ENCODE measurements around the gene SQSTM1. TPM values are rescaled to one million over a fixed set of nuclear protein-coding genes. Genes with fewer than 3 reads are reported as not detected.

SQSTM1 gene
- total RNA-seq, 2 donors from 2014 or later, result 302 to 316 TPM

GRCh38 chr5:179793468-179794139 is 27.1 kb upstream of the SQSTM1 start, which contains the start of gene LTC4S:
TSS of gene LTC4S (plus strand) at chr5:179793986. CDS start at chr5:179794081, 95 bp downstream.
- intact Hi-C loops (cut with DNase I), result no loop called here
- ATAC-seq, result peak; percentile 72 to 74

GRCh38 chr5:179794171-179794570 is 26.5 kb upstream of the SQSTM1 start:
- DNase-seq, result no peak
- intact Hi-C loops (cut with DNase I), result no loop called here

More at GRCh38 chr5:179793468-179794139, 27.1 kb upstream of the SQSTM1 start, which contains the start of gene LTC4S:
- DNase-seq, result peak; percentile 93

DNA sequence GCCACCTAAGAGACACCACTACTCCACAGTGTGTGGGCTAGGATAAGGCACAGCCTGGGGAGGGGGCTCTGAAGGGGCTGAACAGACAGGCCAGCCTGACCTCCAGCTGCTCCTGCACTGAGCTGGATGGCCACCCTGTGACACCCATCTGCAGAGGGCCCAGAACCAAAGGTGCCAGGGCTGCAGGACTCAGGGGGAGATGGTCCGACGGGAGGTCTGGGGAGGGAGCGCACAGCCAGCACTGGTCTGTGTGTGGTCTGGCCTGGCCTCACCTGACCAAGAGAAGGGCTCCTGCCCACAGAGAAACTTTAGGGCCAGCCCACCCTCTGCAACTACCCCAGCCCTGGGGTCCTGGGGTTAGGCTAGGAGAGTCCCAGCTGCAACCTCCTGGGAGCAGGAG is 26.1 kb upstream of the SQSTM1 start:
- intact Hi-C loops (cut with DNase I), result no loop called here
- DNase-seq (no peak), ATAC-seq (no peak)

More at GRCh38 chr5:179794171-179794570, 26.5 kb upstream of the SQSTM1 start:
- ATAC-seq, result no peak

DNA sequence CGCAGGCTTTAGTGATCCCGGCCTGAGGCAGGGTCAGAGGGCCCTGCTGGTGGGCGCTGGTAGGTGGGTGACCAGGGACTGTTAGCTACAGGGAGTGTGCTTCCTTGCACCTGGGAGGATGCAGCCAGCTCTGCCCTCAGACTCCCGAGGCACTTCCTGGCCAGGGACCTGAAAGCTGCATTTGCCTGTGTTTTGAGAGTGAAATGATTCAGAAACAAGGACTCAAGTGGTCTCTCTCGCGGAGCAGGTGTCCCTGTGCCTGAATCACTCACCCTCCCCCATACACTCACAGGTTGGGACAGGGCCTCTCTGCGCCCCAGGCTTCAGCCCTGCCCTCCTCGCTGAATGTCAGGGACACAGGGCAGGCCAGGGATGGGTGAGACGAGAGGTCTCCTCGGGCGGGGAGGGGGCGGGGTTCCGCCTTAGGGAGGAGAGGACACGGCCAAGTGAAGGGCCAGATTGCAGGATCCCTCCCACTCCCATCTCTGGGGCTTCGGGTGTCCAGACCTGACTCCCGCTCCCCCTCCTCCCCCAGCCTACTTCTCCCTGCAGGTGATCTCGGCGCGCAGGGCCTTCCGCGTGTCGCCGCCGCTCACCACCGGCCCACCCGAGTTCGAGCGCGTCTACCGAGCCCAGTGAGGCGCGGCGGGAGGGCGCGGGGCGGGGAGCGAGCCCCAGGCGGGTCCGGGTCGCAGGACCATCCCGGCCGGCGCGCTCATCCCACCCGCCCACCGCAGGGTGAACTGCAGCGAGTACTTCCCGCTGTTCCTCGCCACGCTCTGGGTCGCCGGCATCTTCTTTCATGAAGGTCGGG is 25.4 kb upstream of the SQSTM1 start:
- intact Hi-C loops (cut with DNase I), result loop anchor here in 1 of 2 donors (5.0 kb wide), 1 partner anchor 118 kb away; no protein-coding TSS in a partner anchor
- ATAC-seq, result peak; percentile 0 to 1
- DNase-seq, result no peak

DNA sequence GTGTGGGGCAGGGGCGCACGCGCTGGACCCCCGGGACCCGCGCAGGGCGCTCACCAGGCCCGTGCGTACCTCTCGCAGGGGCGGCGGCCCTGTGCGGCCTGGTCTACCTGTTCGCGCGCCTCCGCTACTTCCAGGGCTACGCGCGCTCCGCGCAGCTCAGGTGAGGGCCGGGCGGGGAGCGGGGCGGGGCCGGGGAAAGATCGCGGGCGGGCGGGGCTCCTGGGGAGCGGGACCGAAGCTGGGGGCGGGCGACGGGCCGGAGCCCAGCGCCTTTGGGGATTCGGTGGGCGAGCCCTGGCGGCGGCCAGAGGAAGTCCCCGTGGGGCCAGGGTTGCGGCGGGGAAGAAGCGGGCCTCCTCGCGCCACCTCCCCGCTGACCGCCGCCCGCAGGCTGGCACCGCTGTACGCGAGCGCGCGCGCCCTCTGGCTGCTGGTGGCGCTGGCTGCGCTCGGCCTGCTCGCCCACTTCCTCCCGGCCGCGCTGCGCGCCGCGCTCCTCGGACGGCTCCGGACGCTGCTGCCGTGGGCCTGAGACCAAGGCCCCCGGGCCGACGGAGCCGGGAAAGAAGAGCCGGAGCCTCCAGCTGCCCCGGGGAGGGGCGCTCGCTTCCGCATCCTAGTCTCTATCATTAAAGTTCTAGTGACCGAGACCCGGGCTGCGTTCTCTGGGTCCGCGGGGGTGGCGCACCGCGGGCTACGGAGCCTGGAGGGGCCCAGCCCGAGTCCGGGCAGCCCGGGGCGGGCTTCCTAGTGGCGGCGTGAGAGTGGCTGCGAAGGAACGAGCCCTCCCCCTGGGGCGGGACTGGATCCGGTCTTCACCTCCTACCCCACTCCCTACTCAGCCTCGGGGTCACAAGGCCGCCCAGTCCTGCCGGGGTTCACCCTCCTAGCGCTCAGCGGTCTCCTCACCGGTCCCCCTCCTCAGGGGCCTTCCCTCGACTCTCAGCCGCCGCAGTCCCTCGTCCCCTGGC is 24.6 kb upstream of the SQSTM1 start:
- peak; percentile 74 to 75 for ATAC-seq
- DNase-seq, result peak; percentile 87
- intact Hi-C loops (cut with DNase I), result loop anchor here in 1 of 2 donors (2.0 to 5.0 kb wide), 2 partner anchors 33 to 119 kb away; no protein-coding TSS in a partner anchor

DNA sequence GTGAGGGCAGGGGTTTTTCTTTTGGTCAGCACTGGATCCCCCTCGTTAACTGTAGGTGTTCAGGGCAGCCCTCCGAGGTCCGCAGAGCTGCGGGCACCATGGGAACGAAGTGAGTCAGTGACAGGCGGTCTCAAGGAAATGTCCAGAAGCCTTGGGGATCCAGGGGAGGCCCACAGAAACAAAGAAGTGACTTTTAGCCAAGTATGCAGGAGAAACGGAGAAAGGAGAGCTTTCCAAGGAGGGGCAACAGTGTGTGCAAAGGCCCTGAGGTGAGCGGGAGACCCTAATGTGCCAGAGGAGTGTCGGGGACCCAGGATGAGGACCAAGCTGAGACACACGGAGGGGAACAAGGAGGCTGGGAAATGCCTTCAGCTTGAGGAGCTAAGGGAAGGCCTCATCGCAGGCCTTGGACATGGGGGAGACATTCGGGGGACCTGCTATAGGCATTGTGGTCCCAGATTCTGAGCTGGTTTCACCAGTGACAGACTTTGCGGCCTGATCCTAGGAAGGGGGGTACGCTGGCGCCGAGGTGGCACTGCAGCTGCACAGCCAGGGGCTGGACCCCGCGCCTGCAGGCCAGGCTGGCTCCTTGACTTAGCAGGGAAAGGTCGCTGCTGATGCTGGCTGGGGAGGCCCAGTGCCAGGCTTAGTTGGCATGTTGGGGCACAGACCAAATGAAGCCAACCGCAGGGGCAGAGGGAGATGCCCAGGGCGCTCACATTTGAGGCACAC is 23.7 kb upstream of the SQSTM1 start:
- ATAC-seq, result no peak
- intact Hi-C loops (cut with DNase I), result loop anchor here in 1 of 2 donors (2.0 to 5.0 kb wide), 2 partner anchors 34 to 120 kb away; no protein-coding TSS in a partner anchor
- DNase-seq, result no peak

- DNase-seq, result no peak
- intact Hi-C loops (cut with DNase I), result loop anchor here in 1 of 2 donors (2.0 to 5.0 kb wide), 2 partner anchors 35 to 120 kb away; no protein-coding TSS in a partner anchor
- no peak for ATAC-seq
Measured at GRCh38 chr5:179797741-179798140, 23.0 kb upstream of the SQSTM1 start.

DNA sequence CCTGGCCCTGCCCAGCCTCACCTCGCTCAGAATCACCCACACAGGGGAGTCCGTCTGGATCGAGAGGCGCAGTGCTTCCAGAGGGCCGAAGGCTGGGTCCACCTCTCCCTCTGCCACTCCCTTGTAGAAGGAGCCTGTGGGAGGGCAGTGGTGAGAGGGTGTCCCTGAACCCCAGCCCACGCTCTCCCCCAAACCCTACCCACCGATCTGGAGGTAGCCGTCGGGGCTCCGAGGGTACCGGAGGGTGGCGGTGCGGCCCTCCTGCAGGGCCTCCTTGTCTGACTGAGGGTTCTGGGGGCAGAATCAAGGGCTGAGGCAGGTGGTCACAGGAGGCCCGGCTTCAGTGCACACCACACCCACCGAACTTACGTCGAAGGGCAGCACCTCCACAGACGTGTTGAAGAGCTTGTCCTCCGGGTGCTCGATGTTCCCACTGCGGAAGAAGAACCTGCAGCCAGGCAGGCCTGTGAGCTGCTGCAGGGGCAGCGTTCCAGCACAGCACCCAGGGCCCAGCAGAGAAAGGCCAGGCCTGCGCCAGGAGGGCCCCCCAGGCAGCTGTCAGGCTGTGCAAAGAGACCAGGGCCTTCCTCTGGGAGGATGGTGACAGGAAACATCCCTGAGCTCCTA is 22.4 kb upstream of the SQSTM1 start:
- no peak for DNase-seq
- no peak for ATAC-seq
- intact Hi-C loops (cut with DNase I), result loop anchor here in 1 of 2 donors (5.0 kb wide), 1 partner anchor 121 kb away; no protein-coding TSS in a partner anchor

DNA sequence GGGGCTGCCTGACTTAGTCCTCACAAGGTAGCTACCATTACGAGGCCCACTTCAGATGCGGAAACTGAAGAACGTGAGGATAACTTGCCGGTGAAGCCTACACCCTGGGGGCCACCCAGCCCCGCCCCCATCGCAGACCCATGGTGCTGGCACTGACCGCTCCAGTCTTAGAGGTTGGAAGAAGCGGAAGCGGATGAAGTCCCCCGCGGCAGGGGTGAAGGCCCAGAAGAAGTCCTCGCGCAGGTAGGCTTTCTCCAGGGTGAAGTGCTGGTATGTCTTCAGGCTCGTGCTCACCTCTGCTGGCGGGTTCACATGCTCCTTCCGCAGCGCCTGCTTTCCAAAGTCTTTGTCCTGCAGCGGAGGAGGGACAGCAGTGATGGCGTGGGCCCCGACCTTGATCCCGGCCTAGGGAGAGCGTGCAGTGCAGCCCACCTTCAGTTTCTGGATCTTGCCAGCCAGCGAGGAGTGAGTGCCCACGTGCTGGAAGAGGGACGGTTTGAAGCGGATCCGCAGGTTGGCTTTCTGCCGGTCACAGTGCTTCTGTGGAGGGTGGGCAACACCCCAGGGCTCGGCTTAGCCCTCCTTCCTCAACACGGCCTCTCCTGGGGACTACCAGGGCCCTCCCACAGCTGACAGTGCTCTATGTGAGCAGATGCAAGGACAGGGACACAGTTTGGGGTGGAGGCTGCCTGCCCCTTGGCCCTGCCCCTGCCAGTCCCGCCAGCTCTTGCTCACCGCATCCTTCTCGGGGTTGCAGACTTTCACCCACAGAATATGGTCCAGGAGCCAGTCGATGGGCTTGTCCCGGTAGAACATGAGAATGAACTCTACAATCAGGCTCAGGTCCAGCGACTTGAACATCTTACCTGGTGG is 21.7 kb upstream of the SQSTM1 start:
- ATAC-seq (no peak), DNase-seq (no peak)
- intact Hi-C loops (cut with DNase I), result loop anchor here in 1 of 2 donors (5.0 kb wide), 1 partner anchor 122 kb away; no protein-coding TSS in a partner anchor

GRCh38 chr5:179799644-179799973 is 21.1 kb upstream of the SQSTM1 start:
- DNase-seq (no peak), ATAC-seq (no peak)
- intact Hi-C loops (cut with DNase I), result loop anchor here in 1 of 2 donors (5.0 kb wide), 1 partner anchor 122 kb away; no protein-coding TSS in a partner anchor

DNA sequence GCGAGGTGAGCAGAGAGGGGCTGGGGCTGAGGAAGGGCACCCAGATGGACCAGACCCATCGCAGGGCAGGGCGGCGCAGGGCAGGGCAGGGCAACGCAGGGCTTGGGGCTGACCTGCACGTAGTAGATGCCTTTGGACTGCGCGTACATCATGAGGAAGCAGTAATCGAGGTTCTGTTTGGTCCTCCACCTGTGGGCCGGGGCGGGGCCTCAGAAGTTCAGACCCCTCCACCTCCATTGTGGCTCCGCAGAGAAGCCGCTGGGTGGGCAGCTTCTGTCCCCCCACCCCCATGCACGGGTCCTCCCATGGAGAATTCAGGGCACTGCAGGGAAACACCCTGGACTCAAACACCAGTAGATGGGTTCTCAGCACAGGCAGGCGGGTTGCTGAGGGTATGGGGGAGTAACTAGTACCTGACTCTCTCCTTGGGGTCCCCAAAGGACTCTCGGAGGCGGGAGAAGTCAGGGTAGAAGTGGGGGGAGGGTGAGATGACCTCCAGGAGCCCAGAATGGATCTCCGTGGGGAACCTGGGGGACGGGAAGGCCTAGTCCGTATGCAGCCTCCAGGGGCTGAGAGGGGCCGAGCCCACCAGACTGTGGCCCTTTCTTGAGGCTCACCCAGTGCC is 20.5 kb upstream of the SQSTM1 start:
- ATAC-seq (no peak), DNase-seq (no peak)
- intact Hi-C loops (cut with DNase I), result loop anchor here in 1 of 2 donors (5.0 kb wide), 1 partner anchor 107 kb away; the partner anchor contains the start of gene TBC1D9B

DNA sequence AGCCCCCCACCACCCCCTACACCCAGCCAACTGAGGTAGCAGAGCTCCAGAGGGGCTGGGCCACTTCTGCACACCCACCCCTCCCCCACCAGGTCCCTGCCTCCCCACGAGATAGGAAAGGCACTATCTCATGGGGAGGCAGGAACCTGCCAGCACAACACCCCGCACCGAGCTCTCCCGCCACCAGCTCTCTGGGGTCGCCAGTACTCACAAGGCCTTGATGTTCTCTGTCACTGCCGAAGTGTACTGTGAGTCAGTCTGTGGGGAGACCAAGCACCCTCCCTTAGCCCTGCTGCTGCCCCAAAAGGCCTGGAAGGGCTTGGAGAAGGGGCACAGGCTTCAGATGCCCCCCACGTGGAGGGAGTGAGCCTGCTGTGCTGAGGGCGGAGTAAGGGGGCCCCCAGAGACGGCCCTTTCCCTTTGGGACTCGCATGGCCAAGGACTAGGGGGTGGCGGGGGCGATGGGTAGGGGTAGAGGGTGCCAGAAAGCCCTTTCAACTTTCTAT is 20.0 kb upstream of the SQSTM1 start:
- no peak for ATAC-seq
- DNase-seq, result no peak
- intact Hi-C loops (cut with DNase I), result loop anchor here in 1 of 2 donors (5.0 kb wide), 1 partner anchor 107 kb away; the partner anchor contains the start of gene TBC1D9B

DNA sequence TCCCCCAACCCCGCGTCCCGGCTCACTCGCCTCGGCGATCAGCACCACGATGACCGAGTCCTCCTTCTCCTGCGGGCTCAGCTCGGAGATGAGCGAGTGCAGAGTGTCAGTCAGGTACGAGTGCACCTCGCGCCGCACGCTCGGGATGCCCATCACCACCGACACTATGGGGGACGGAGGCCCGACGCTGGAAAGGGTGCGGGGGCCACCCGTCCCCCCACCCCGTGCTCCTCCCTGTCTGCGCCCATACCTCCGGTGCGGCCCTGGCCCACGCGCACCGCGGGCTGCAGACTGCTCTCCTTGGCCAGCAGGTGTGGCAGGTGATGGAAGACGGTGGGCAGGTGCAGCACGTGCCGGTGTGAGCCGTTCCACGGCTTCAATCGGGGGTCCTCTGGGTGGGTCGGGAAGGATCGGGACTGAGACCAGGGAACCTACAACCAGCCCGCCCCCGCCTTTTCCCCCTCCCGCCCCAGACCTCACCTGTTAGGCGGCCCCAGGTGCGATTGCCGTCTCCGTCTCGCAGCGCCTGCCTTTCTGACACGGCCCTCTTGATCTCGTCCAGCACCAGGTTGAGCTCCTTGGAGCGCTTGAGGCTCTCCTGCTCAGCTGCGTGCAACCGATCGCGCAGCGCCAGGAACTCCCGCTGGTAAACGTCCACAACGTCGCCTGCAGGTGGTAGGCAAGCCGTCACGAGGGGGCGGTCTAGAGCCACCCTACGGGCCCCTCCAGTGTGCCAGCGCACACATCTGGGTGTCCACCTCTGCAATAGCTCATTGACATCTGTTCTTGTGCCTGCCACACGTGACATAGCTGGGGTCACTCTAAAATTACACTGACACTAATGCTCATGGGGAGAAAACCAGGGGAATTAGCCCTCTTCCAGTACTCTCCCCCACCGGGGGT is 19.1 kb upstream of the SQSTM1 start:
- ATAC-seq (peak; percentile 11 to 12), DNase-seq (peak; percentile 81)
- intact Hi-C loops (cut with DNase I), result loop anchor here in 1 of 2 donors (5.0 kb wide), 1 partner anchor 106 kb away; the partner anchor contains the start of gene TBC1D9B

- intact Hi-C loops (cut with DNase I), result loop anchor here in 1 of 2 donors (5.0 kb wide), 1 partner anchor 105 kb away; the partner anchor contains the start of gene TBC1D9B
- ATAC-seq (no peak), DNase-seq (no peak)
Measured at GRCh38 chr5:179802207-179802883, 18.4 kb upstream of the SQSTM1 start.

Data from left cardiac atrium (tissue), 4 donors.